CD8-positive, alpha-beta memory T cell (primary cell): ENCODE results near the gene KLHL17. TPM values are rescaled to one million over a fixed set of nuclear protein-coding genes. Genes with fewer than 3 reads are reported as not detected.

Experiments
- CTCF ChIA-PET: fragments of 350-600 bp; sonication (Branson Sonifier 250); formaldehyde crosslinking; loops from one replicate; lab custom pipeline; 2021; ENCODE audit warnings: antibody characterized with exemption; lab: Charles Lee
- POLR2A ChIA-PET: fragments of 350-600 bp; sonication (Branson Sonifier 250); formaldehyde crosslinking; loops from one replicate; lab custom pipeline; 2021; ENCODE audit warnings: antibody characterized with exemption; lab: Charles Lee
- DNase-seq, 5 donors: peaks; one replicate each; pipeline versions ENCODE4 v3.0.0 to v3.0.0-alpha.2; 2020 to 2022; ENCODE audit warnings: mixed read lengths in 1 of 5
- H3K27ac ChIP-seq: one replicate; pipeline ENCODE4 v1.7.0; 2013; ENCODE audit warnings: low read depth, mild to moderate bottlenecking, low read length, moderate library complexity
- H3K27me3 ChIP-seq: 2 replicates; pipeline ENCODE4 v1.7.0; 2013; ENCODE audit warnings: low read length, mild to moderate bottlenecking; ENCODE audit not compliant: insufficient read depth, poor library complexity, severe bottlenecking
- H3K36me3 ChIP-seq: 2 replicates; pipeline ENCODE4 v1.7.0; 2013; ENCODE audit warnings: mild to moderate bottlenecking, low read length, moderate library complexity; ENCODE audit not compliant: insufficient read depth
- H3K4me1 ChIP-seq: 2 replicates; pipeline ENCODE4 v1.7.0; 2013; ENCODE audit warnings: mild to moderate bottlenecking, low read length, moderate library complexity; ENCODE audit not compliant: insufficient read depth
- H3K4me3 ChIP-seq: 2 replicates; pipeline ENCODE4 v1.7.0; 2013; ENCODE audit warnings: mild to moderate bottlenecking, low read length
- H3K9me3 ChIP-seq: 2 replicates; pipeline ENCODE4 v1.7.0; 2013; ENCODE audit warnings: mild to moderate bottlenecking, low read length
- H3K27ac Mint-ChIP-seq, 8 donors: one replicate each; pipeline ENCODE4 v1.8.0; 2020 to 2021; ENCODE audit warnings: mixed read lengths in 8 of 8, mild to moderate bottlenecking in 6 of 8, inconsistent platforms in 3 of 8, moderate library complexity in 3 of 8
- H3K27me3 Mint-ChIP-seq, 2 donors: one replicate each; pipeline ENCODE4 v1.8.0; 2020 to 2021; ENCODE audit warnings: mixed read lengths in 2 of 2, mild to moderate bottlenecking in 1 of 2, moderate library complexity in 1 of 2
- H3K36me3 Mint-ChIP-seq, 3 donors: one replicate each; pipeline ENCODE4 v1.8.0; 2020 to 2021; ENCODE audit warnings: mixed read lengths in 3 of 3, inconsistent platforms in 1 of 3, mild to moderate bottlenecking in 1 of 3
- H3K4me1 Mint-ChIP-seq, 3 donors: one replicate each; pipeline ENCODE4 v1.8.0; 2020 to 2021; ENCODE audit warnings: mixed read lengths in 3 of 3, inconsistent platforms in 1 of 3, mild to moderate bottlenecking in 1 of 3
- H3K4me3 Mint-ChIP-seq, 7 donors: one replicate each; pipeline ENCODE4 v1.8.0; 2020 to 2021; ENCODE audit warnings: mixed read lengths in 7 of 7, mild to moderate bottlenecking in 6 of 7, moderate library complexity in 4 of 7, inconsistent platforms in 2 of 7
- H3K9me3 Mint-ChIP-seq, 5 donors: one replicate each; pipeline ENCODE4 v1.8.0; 2020 to 2022; ENCODE audit warnings: mixed read lengths in 5 of 5, mild to moderate bottlenecking in 3 of 5, moderate library complexity in 2 of 5, inconsistent platforms in 1 of 5
- polyA plus RNA-seq: library from polyadenylated mRNA; unstranded; fragments of 300-500 nt; fragmentation: Illumina TruSeq; gene quantifications from one replicate; pipeline ENCODE4 v1.2.3, GENCODE V29; 2021
- total RNA-seq, 2 experiments: library from RNA; stranded (reverse); gene quantifications; one replicate each; pipeline ENCODE4 v1.2.3, GENCODE V29; 2021

The KLHL17 gene
- total and polyA plus RNA-seq, 3 experiments from 2014 or later, result 1.4 to 28.6 (median 27.6) TPM

- peaks cover 0 to 2% of the 10 kb centered on the region in 2 donors for H3K27me3 Mint-ChIP-seq
- H3K4me3 Mint-ChIP-seq, result peak overlapping the region in 1 of 7 donors; percentile 27
- no peak for DNase-seq
- no peaks in the 10 kb centered on the region for H3K9me3 Mint-ChIP-seq
- no peaks in the 10 kb centered on the region for H3K9me3 ChIP-seq
- H3K36me3 ChIP-seq, result peaks cover 65% of the 10 kb centered on the region
- peaks cover 13 to 90% (median 20%) of the 10 kb centered on the region in 3 donors for H3K36me3 Mint-ChIP-seq
- ChIA-PET CTCF (no interaction called here), POLR2A (interaction anchor here (1.3 kb wide), 1 partner anchor 12 kb away, joined by 8 read pairs; no protein-coding TSS in a partner anchor)
- no peak overlapping the region for H3K4me3 ChIP-seq
- peaks cover 18 to 21% (median 18%) of the 10 kb centered on the region in 3 donors for H3K4me1 Mint-ChIP-seq
- peaks cover 17% of the 10 kb centered on the region for H3K4me1 ChIP-seq
- H3K27ac Mint-ChIP-seq, result no peak overlapping the region
- H3K27me3 ChIP-seq, result no peaks in the 10 kb centered on the region
- no peak overlapping the region for H3K27ac ChIP-seq
These were observed 6.7 kb upstream of the KLHL17 start for GRCh38 chr1:953524-954320.

GRCh38 chr1:954927-955326 lies 5.5 kb upstream of the KLHL17 start:
- Mint-ChIP-seq H3K27ac (peak overlapping the region in 1 of 8 donors; percentile 58), H3K27me3 (peaks cover 0 to 2% of the 10 kb centered on the region in 2 donors), H3K36me3 (peaks cover 13 to 79% (median 16%) of the 10 kb centered on the region in 3 donors), H3K4me1 (peaks cover 18 to 25% (median 18%) of the 10 kb centered on the region in 3 donors), H3K9me3 (no peaks in the 10 kb centered on the region), H3K4me3 (peak overlapping the region in 2 of 7 donors; percentile 23 to 45)
- ChIA-PET POLR2A (interaction anchor here (1.3 kb wide), 1 partner anchor 13 kb away, joined by 8 read pairs; no protein-coding TSS in a partner anchor), CTCF (no interaction called here)
- Histone ChIP-seq H3K36me3 (peaks cover 58% of the 10 kb centered on the region), H3K9me3 (no peaks in the 10 kb centered on the region), H3K4me3 (no peak overlapping the region), H3K27me3 (no peaks in the 10 kb centered on the region), H3K27ac (no peak overlapping the region), H3K4me1 (peaks cover 18% of the 10 kb centered on the region)
- no peak for DNase-seq

- POLR2A ChIA-PET, result interaction anchor here (1.3 kb wide), 1 partner anchor 14 kb away, joined by 8 read pairs; no protein-coding TSS in a partner anchor
These were observed 4.9 kb upstream of the KLHL17 start for GRCh38 chr1:955474-955873.

GRCh38 chr1:956636-957035 lies 3.7 kb upstream of the KLHL17 start:
- Mint-ChIP-seq H3K4me3 (peak overlapping the region in 1 of 7 donors; percentile 11), H3K27me3 (peaks cover 0 to 2% of the 10 kb centered on the region in 2 donors), H3K36me3 (peaks cover 5 to 63% (median 9%) of the 10 kb centered on the region in 3 donors), H3K9me3 (no peaks in the 10 kb centered on the region), H3K27ac (no peak overlapping the region), H3K4me1 (peaks cover 18 to 25% (median 18%) of the 10 kb centered on the region in 3 donors)
- Histone ChIP-seq H3K27ac (no peak overlapping the region), H3K27me3 (no peaks in the 10 kb centered on the region), H3K9me3 (no peaks in the 10 kb centered on the region), H3K4me1 (peaks cover 26% of the 10 kb centered on the region), H3K36me3 (peaks cover 42% of the 10 kb centered on the region), H3K4me3 (no peak overlapping the region)
- CTCF ChIA-PET, result no interaction called here
- DNase-seq, result no peak
- POLR2A ChIA-PET, result no interaction called here

More at GRCh38 chr1:955474-955873, 4.9 kb upstream of the KLHL17 start:
- no peak for DNase-seq
- Histone ChIP-seq H3K27ac (no peak overlapping the region), H3K4me1 (peaks cover 21% of the 10 kb centered on the region), H3K9me3 (no peaks in the 10 kb centered on the region), H3K27me3 (no peaks in the 10 kb centered on the region), H3K4me3 (no peak overlapping the region), H3K36me3 (peaks cover 52% of the 10 kb centered on the region)
- Mint-ChIP-seq H3K27ac (no peak overlapping the region), H3K27me3 (peaks cover 0 to 2% of the 10 kb centered on the region in 2 donors), H3K4me1 (peaks cover 18 to 25% (median 18%) of the 10 kb centered on the region in 3 donors), H3K4me3 (peak overlapping the region in 2 of 7 donors; percentile 23 to 45), H3K36me3 (peaks cover 11 to 74% (median 13%) of the 10 kb centered on the region in 3 donors), H3K9me3 (no peaks in the 10 kb centered on the region)
- CTCF ChIA-PET, result no interaction called here

- Mint-ChIP-seq H3K9me3 (no peaks in the 10 kb centered on the region), H3K4me3 (peak within 1 kb of the TSS; percentile 88 to 94 (median 90)), H3K4me1 (peaks cover 18 to 29% (median 21%) of the 10 kb centered on the region in 3 donors), H3K27me3 (peaks cover 0 to 2% of the 10 kb centered on the region in 2 donors), H3K36me3 (peaks cover 5 to 50% (median 9%) of the 10 kb centered on the region in 3 donors), H3K27ac (peak within 1 kb of the TSS; percentile 64 to 95 (median 86))
- DNase-seq, result peak; percentile 88 to 95 (median 91)
- H3K36me3 ChIP-seq, result peaks cover 27% of the 10 kb centered on the region
- H3K27ac ChIP-seq, result peak within 1 kb of the TSS; percentile 89
- H3K4me3 ChIP-seq, result peak within 1 kb of the TSS; percentile 99
- H3K9me3 ChIP-seq, result no peaks in the 10 kb centered on the region
- H3K4me1 ChIP-seq, result peaks cover 28% of the 10 kb centered on the region
- ChIA-PET CTCF (interaction anchor here (0.6 to 1.3 kb wide), 2 partner anchors 15 to 54 kb away, joined by 3 to 5 read pairs; no protein-coding TSS in a partner anchor), POLR2A (interaction anchor here (0.6 to 1.1 kb wide), 5 partner anchors 11 to 467 kb away, joined by 3 to 6 read pairs (median 3); no protein-coding TSS in a partner anchor)
- no peaks in the 10 kb centered on the region for H3K27me3 ChIP-seq
These were observed 1.3 kb upstream of the KLHL17 start, which contains the start of gene NOC2L for GRCh38 chr1:958823-959730. NOC2L (minus strand) TSS chr1:959256; CDS start chr1:959240, 16 bp downstream.

GRCh38 chr1:959731-960362 lies 537 bp upstream of the KLHL17 start:
- Histone ChIP-seq H3K27me3 (no peaks in the 10 kb centered on the region), H3K36me3 (peaks cover 20% of the 10 kb centered on the region), H3K27ac (peak overlapping the region; percentile 59), H3K4me1 (peaks cover 28% of the 10 kb centered on the region), H3K4me3 (peak overlapping the region; percentile 99), H3K9me3 (no peaks in the 10 kb centered on the region)
- CTCF ChIA-PET, result interaction anchor here (0.6 to 1.3 kb wide), 2 partner anchors 16 to 55 kb away, joined by 3 to 5 read pairs; no protein-coding TSS in a partner anchor
- Mint-ChIP-seq H3K27ac (peak overlapping the region in 7 of 8 donors; percentile 64 to 94 (median 78)), H3K9me3 (no peaks in the 10 kb centered on the region), H3K36me3 (peaks cover 5 to 43% (median 9%) of the 10 kb centered on the region in 3 donors), H3K27me3 (peaks cover 0 to 2% of the 10 kb centered on the region in 2 donors), H3K4me3 (peak overlapping the region; percentile 88 to 94 (median 90)), H3K4me1 (peaks cover 18 to 29% (median 21%) of the 10 kb centered on the region in 3 donors)
- DNase-seq, result no peak
- POLR2A ChIA-PET, result interaction anchor here (1.1 kb wide), 1 partner anchor 55 kb away, joined by 3 read pairs; no protein-coding TSS in a partner anchor

GRCh38 chr1:961132-961669 lies 817 bp downstream of the KLHL17 start:
- CTCF ChIA-PET, result no interaction called here
- H3K4me1 ChIP-seq, result peaks cover 28% of the 10 kb centered on the region
- no peak overlapping the region for H3K27ac Mint-ChIP-seq

More at GRCh38 chr1:961132-961669, 817 bp downstream of the KLHL17 start:
- peaks cover 7% of the 10 kb centered on the region for H3K36me3 ChIP-seq
- H3K27me3 ChIP-seq, result no peaks in the 10 kb centered on the region
- peaks cover 0 to 31% (median 3%) of the 10 kb centered on the region in 3 donors for H3K36me3 Mint-ChIP-seq
- H3K4me3 Mint-ChIP-seq, result peak overlapping the region in 6 of 7 donors; percentile 56 to 81 (median 64)
- DNase-seq, result no peak
- no peak overlapping the region for H3K4me3 ChIP-seq
- POLR2A ChIA-PET, result no interaction called here
- H3K9me3 ChIP-seq, result no peaks in the 10 kb centered on the region
- peaks cover 0 to 2% of the 10 kb centered on the region in 2 donors for H3K27me3 Mint-ChIP-seq
- no peak overlapping the region for H3K27ac ChIP-seq
- H3K9me3 Mint-ChIP-seq, result no peaks in the 10 kb centered on the region
- H3K4me1 Mint-ChIP-seq, result peaks cover 13 to 30% (median 21%) of the 10 kb centered on the region in 3 donors
